Lower leg skin (tissue), 4 donors: ENCODE results near the gene EPHA2. TPM values are rescaled to one million over a fixed set of nuclear protein-coding genes. Genes with fewer than 3 reads are reported as not detected.

Source experiments
- DNase-seq, 2 donors: peaks; one replicate each; pipeline ENCODE4 v3.0.0-alpha.2; 2019; ENCODE audit warnings: low spot score in 2 of 2
- H3K4me3 ChIP-seq: fragments of 200-600 bp; sonication (generic); 2 replicates; pipeline ENCODE4 v1.5.1; 2017; ENCODE audit warnings: mild to moderate bottlenecking, low read depth; ENCODE audit not compliant: poor library complexity, severe bottlenecking
- CTCF ChIP-seq, 3 donors: fragments of 450-650 bp; IDR thresholded peaks; one replicate each; pipeline ENCODE4 v1.5.1; 2016; ENCODE audit warnings: antibody characterized with exemption in 3 of 3, mild to moderate bottlenecking in 3 of 3, moderate library complexity in 2 of 3
- POLR2A ChIP-seq, 2 donors: fragments of 450-650 bp; IDR thresholded peaks; one replicate each; pipeline ENCODE4 v1.6.1; 2016 to 2017; ENCODE audit warnings: antibody characterized with exemption in 2 of 2, mild to moderate bottlenecking in 1 of 2, moderate library complexity in 1 of 2
- WGBS, 2 donors: methylation state at CpG; one replicate each; pipeline ENCODE4 v1.1.5; 2018; 5-methylcytosine and 5-hydroxymethylcytosine counted together
- intact Hi-C: fragments of 100-400 bp; cut with DNase I; formaldehyde crosslinking; loops from one replicate; pipeline ENCODE4 v1.15.0; 2023; ENCODE audit warnings: low total_unique reads
- total RNA-seq, 4 donors: library from RNA; depleted of rRNA; stranded (reverse); fragments of >200 nt; gene quantifications; one replicate each; pipeline ENCODE4 v1.1.0, GENCODE V29; 2016

The EPHA2 gene
- total RNA-seq, 4 donors from 2014 or later: 63.6 to 83.8 (median 68.8) TPM

- no peak for DNase-seq
- WGBS, 2 donors: 87 to 89% methylated on average over 7 of the region's 7 CpGs
- H3K4me3 ChIP-seq: no peak overlapping the region
- intact Hi-C loops: no loop called here
- TF ChIP-seq CTCF (IDR thresholded peaks at IDR 0.05): no peak
- TF ChIP-seq POLR2A (IDR thresholded peaks at IDR 0.05): no peak
Measured at GRCh38 chr1:16195518-16195905, 39.6 kb upstream of the EPHA2 start.

- 46 to 60% methylated on average over 6 of the region's 6 CpGs for WGBS, 2 donors
- intact Hi-C loops: no loop called here
- no peak for TF ChIP-seq CTCF (IDR thresholded peaks at IDR 0.05)
- TF ChIP-seq POLR2A (IDR thresholded peaks at IDR 0.05): no peak
- DNase-seq: no peak
- H3K4me3 ChIP-seq: no peak overlapping the region
Measured at GRCh38 chr1:16191916-16192546, 36.2 kb upstream of the EPHA2 start.

DNA sequence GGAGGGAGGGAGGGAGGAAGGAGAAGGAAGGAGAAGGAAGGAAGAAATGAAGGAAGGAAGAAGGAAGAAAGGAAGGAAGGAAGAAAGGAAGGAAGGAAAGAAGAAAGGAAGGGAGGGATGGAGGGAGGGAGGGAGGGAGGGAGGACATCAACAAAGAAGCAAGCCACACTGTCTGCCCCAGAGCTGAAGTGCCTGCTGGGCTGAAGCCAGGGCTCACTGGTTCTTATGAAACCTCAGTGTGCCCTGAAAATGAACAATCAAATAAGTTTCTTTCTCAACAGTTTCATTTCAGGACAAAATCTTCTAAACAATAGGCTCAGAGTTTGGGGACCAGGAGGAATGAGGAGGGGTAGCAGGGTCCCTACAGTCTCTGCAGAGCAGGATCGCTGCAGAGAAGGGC lies 35.4 kb upstream of the EPHA2 start:
- no peak for TF ChIP-seq POLR2A (IDR thresholded peaks at IDR 0.05)
- 29 to 78% methylated on average over 1 of the region's 1 CpG for WGBS, 2 donors
- intact Hi-C loops: no loop called here
- H3K4me3 ChIP-seq: no peak overlapping the region
- no peak for DNase-seq

DNA sequence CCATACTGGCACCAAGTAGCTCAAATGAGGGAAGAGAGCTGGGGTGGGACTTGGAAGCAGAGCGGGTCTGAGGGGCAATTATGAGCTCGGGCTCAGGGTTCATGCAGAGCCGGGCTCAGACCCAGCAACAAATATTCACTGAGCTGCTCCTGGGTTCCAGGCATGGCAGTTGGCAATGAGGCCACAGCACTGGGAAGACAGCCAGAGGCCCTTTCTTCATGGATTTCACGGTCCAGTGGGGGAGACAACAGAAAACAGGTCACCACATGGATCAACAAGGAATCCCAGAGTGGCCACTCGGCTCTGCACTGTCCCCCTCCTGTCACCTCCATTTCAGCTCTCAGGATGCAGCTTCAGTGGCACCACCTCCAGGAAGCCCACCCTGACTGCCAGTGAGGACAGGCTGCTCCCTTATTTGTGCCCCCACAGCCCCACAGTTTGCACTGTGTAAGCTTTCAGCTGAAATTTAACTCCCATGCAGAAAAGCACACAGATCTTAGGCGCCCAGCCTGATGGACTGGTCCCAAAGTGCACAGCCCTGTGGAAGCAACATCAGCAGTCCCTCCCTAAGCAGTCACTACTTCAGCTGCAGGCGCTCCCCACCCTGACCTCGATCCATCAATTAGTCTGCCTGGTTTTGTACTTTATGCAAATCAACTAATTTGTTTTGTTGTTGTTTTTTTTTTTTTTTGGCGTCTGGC lies 34.2 kb upstream of the EPHA2 start:
- no peak overlapping the region for H3K4me3 ChIP-seq
- TF ChIP-seq POLR2A (IDR thresholded peaks at IDR 0.05) (no peak), CTCF (IDR thresholded peaks at IDR 0.05) (no peak)
- WGBS, 2 donors: 44% methylated on average over 7 to 9 of the region's 9 CpGs
- intact Hi-C loops: loop anchor here (5.0 kb wide), 1 partner anchor 113 kb away; no protein-coding TSS in a partner anchor
- DNase-seq: no peak

DNA sequence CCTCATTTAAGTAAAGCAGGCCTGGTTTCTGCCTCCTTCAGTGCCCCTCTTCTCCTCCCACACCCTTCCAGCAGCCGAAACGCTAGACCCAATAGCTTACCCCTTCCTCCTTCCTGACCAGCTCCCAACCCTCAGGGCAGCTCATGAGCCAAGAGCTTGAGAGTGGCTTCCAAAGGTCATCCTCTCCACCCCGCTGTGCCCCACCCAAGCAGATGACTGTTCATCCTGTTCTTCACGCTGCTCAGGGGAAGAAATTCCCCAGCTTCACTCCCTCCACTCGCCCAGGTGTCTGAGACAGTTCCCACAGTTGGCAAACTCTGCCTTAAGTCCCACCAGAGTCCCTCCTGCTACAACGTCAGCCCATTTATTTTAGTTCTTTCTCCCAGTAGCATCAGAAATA lies 33.1 kb upstream of the EPHA2 start:
- 14 to 15% methylated on average over 6 of the region's 6 CpGs for WGBS, 2 donors
- TF ChIP-seq CTCF (IDR thresholded peaks at IDR 0.05) (no peak), POLR2A (IDR thresholded peaks at IDR 0.05) (no peak)
- no peak overlapping the region for H3K4me3 ChIP-seq
- DNase-seq: no peak
- intact Hi-C loops: loop anchor here (5.0 kb wide), 1 partner anchor 112 kb away; no protein-coding TSS in a partner anchor

DNA sequence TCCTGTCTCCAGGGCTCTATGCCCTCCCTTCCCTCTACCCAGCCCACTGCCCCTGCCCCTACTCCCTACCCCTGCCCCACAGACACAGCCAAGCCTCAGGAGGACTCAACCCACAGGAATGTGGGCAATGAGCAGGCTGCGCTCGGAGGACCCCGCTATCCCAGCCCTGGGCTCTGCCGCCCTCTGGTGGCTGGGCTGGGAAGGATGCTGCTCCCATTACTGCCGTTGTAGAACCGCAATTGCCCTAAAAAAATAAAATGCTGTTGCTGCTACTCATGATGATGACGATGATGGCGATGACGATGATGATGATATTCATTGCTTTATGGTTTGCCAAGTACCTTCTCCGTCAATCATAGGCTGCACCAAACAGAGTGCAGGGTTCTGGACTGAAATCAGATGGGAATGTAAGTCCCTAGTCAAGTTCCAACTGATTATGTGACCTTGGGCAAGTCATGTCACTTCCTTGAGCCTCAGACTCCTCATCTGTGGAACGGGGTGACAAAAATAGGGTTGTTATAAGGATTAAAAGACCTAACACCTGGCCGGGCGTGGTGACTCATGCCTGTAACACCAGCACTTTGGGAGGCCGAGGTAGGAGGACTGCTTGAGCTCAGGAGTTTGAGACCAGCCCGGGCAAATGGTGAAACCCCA lies 32.0 kb upstream of the EPHA2 start:
- TF ChIP-seq CTCF (IDR thresholded peaks at IDR 0.05): peak in 1 of 3 donors; percentile 91
- TF ChIP-seq POLR2A (IDR thresholded peaks at IDR 0.05): no peak
- 20% methylated on average over 15 of the region's 15 CpGs for WGBS, 2 donors
- no peak overlapping the region for H3K4me3 ChIP-seq
- intact Hi-C loops: loop anchor here (5.0 kb wide), 1 partner anchor 111 kb away; no protein-coding TSS in a partner anchor
- peak in 1 of 2 donors; percentile 95 for DNase-seq
